MV-4-11 (cell line): Measurements from ENCODE around the gene MVK.

ENCODE experiments used
- DNase-seq: peaks from one replicate; lab custom pipeline; 2025; lab: John Stamatoyannopoulos, UW

MVK gene

GRCh38 chr12:109567296-109567695 lies 6.3 kb upstream of the MVK start:
- DNase-seq: no peak

- DNase-seq: no peak
These were observed 5.6 kb upstream of the MVK start for GRCh38 chr12:109567967-109568366.

- DNase-seq: no peak
These were observed 5.1 kb upstream of the MVK start for GRCh38 chr12:109568486-109568885.

GRCh38 chr12:109571773-109572505 lies 1.7 kb upstream of the MVK start:
- DNase-seq: no peak

GRCh38 chr12:109572506-109572845 lies 1.1 kb upstream of the MVK start:
- DNase-seq: no peak

- DNase-seq: no peak
These were observed 285 bp downstream of the MVK start for GRCh38 chr12:109573914-109574244.

GRCh38 chr12:109575683-109576082 lies 2.1 kb downstream of the MVK start:
- DNase-seq: no peak

- DNase-seq: no peak
These were observed 3.7 kb downstream of the MVK start for GRCh38 chr12:109577311-109577710.

- DNase-seq: no peak
These were observed 4.8 kb downstream of the MVK start for GRCh38 chr12:109578330-109578927.

- DNase-seq: no peak
These were observed 6.0 kb downstream of the MVK start for GRCh38 chr12:109579639-109580038.

- DNase-seq: no peak
These were observed 6.7 kb downstream of the MVK start for GRCh38 chr12:109580272-109580671.

GRCh38 chr12:109580684-109581333 lies 7.2 kb downstream of the MVK start:
- DNase-seq: no peak

GRCh38 chr12:109581334-109581691 lies 7.7 kb downstream of the MVK start:
- no peak for DNase-seq

GRCh38 chr12:109581856-109582255 lies 8.3 kb downstream of the MVK start:
- DNase-seq: no peak

GRCh38 chr12:109582636-109583035 lies 9.0 kb downstream of the MVK start:
- no peak for DNase-seq

GRCh38 chr12:109583733-109584132 lies 10.1 kb downstream of the MVK start:
- no peak for DNase-seq

- no peak for DNase-seq
These were observed 13.0 kb downstream of the MVK start for GRCh38 chr12:109586385-109587296.

- DNase-seq: no peak
These were observed 14.3 kb downstream of the MVK start for GRCh38 chr12:109587921-109588320.

- DNase-seq: no peak
These were observed 15.1 kb downstream of the MVK start for GRCh38 chr12:109588461-109589239.

- DNase-seq: no peak
These were observed 15.6 kb downstream of the MVK start for GRCh38 chr12:109589240-109589590.

GRCh38 chr12:109589691-109590245 lies 16.2 kb downstream of the MVK start:
- DNase-seq: no peak

- DNase-seq: no peak
These were observed 17.0 kb downstream of the MVK start for GRCh38 chr12:109590566-109590965.
